HCT116 (cell line): ENCODE results near the gene ATL2. TPM values are rescaled to one million over a fixed set of nuclear protein-coding genes. Genes with fewer than 3 reads are reported as not detected.

Source experiments
- ATAC-seq: fragments of 200-7000 bp; cut with Tn5 transposase; 2 replicates; pipeline ENCODE4 v1.9.1; 2020; ENCODE audit warnings: mild to moderate bottlenecking, moderate library complexity
- Bru-seq: library from RNA; stranded (reverse); fragments of 400-500 nt; gene quantifications from one replicate; lab custom pipeline; 2021; lab: Mats Ljungman, UMichigan
- BruChase-seq, 2 experiments: library from RNA; stranded (reverse); fragments of 400-500 nt; gene quantifications; one replicate each; lab custom pipeline; 2021; lab: Mats Ljungman, UMichigan
- BruUV-seq: library from RNA; stranded (reverse); fragments of 400-500 nt; replicated peaks from 2 replicates; lab custom pipeline; 2021; lab: Mats Ljungman, UMichigan
- CTCF ChIA-PET: fragments of 300-600 bp; sonication (Branson Sonifier 250); formaldehyde crosslinking; loops from one replicate; lab custom pipeline; 2021; ENCODE audit warnings: antibody characterized with exemption; lab: Charles Lee
- POLR2A ChIA-PET: fragments of 300-600, 350-600 bp; sonication (Branson Sonifier 250); formaldehyde crosslinking; loops from one replicate; lab custom pipeline; 2021; ENCODE audit warnings: antibody characterized with exemption; lab: Charles Lee
- RAD21 ChIA-PET, 2 experiments: fragments of 300-600 bp; sonication (Branson Sonifier 250); formaldehyde crosslinking; loops; one replicate each; lab custom pipeline; 2023; ENCODE audit warnings: low total read pairs in 2 of 2; ENCODE audit not compliant: uncharacterized antibody in 2 of 2, unreplicated experiment in 2 of 2, low non-redundant PET in 1 of 2; lab: Charles Lee
- DNase-seq: peaks from one replicate; pipeline ENCODE4 v3.0.0-alpha.2; 2010; ENCODE audit warnings: low read depth, low spot score
- H2AFZ ChIP-seq: fragments of 200-600 bp; shearing (Covaris generic), sonication (generic); 2 replicates; pipeline ENCODE4 v1.6.1; 2017; ENCODE audit warnings: low read depth, mixed run types, mixed read lengths, antibody characterized with exemption, low read length; ENCODE audit not compliant: poor library complexity, severe bottlenecking
- H3K27ac ChIP-seq: 2 replicates; pipeline ENCODE4 v1.5.1; 2012; ENCODE audit warnings: low read depth, low read length
- H3K27me3 ChIP-seq: fragments of 200-600 bp; sonication (generic); 2 replicates; pipeline ENCODE4 v1.6.1; 2016; ENCODE audit warnings: mixed run types, low read length, mixed read lengths; ENCODE audit not compliant: insufficient read depth
- H3K36me3 ChIP-seq, 2 experiments: fragments of 200-500 bp in 1 of 2; fragments of 200-600 bp in 1 of 2; sonication (Bioruptor generic) in 1 of 2; sonication (generic) in 1 of 2; 2 replicates each; pipeline versions ENCODE4 v1.5.1 to v1.6.1; 2014 to 2016; ENCODE audit warnings: low read length in 2 of 2, inconsistent platforms in 1 of 2, mixed read lengths in 1 of 2, mixed run types in 1 of 2; ENCODE audit not compliant: insufficient read depth in 2 of 2, control insufficient read depth in 1 of 2
- H3K4me1 ChIP-seq, 2 experiments: fragments of 200-600 bp in 1 of 2; sonication (generic) in 1 of 2; 2 replicates each; pipeline versions ENCODE4 v1.5.1 to v1.6.1; 2012 to 2017; ENCODE audit warnings: low read length in 2 of 2, inconsistent platforms in 1 of 2, mild to moderate bottlenecking in 1 of 2, mixed read lengths in 1 of 2, mixed run types in 1 of 2, moderate library complexity in 1 of 2; ENCODE audit not compliant: insufficient read depth in 2 of 2, control insufficient read depth in 1 of 2
- H3K4me2 ChIP-seq: fragments of 200-600 bp; sonication (generic); 2 replicates; pipeline ENCODE4 v1.6.1; 2017; ENCODE audit warnings: mixed run types, low read length, mixed read lengths
- H3K4me3 ChIP-seq, 2 experiments: fragments of 200-600 bp in 1 of 2; sonication (generic) in 1 of 2; replicated peaks in 1 of 2; 2 replicates each; pipeline ENCODE4 v1.5.1; 2011 to 2016; ENCODE audit warnings: low read length in 2 of 2, control low read depth in 1 of 2, low read depth in 1 of 2, mild to moderate bottlenecking in 1 of 2, mixed read lengths in 1 of 2, mixed run types in 1 of 2
- H3K79me2 ChIP-seq: fragments of 200-600 bp; sonication (generic); 2 replicates; pipeline ENCODE4 v1.6.1; 2017; ENCODE audit warnings: mild to moderate bottlenecking, mixed run types, low read length, moderate library complexity, mixed read lengths; ENCODE audit not compliant: insufficient read depth
- H3K9ac ChIP-seq: fragments of 200-600 bp; sonication (generic); 2 replicates; pipeline ENCODE4 v1.6.1; 2016; ENCODE audit warnings: low read length, mixed read lengths
- H3K9me2 ChIP-seq: fragments of 200-600 bp; sonication (generic), shearing (Covaris generic); 2 replicates; pipeline ENCODE4 v1.6.1; 2017; ENCODE audit warnings: mixed run types, mild to moderate bottlenecking, moderate library complexity; ENCODE audit not compliant: insufficient read depth
- H3K9me3 ChIP-seq, 2 experiments: fragments of 200-500 bp in 1 of 2; fragments of 200-600 bp in 1 of 2; sonication (Bioruptor generic) in 1 of 2; sonication (generic) in 1 of 2; 2 replicates each; pipeline ENCODE4 v1.6.1; 2014 to 2017; ENCODE audit warnings: low read length in 2 of 2, mixed read lengths in 2 of 2, inconsistent platforms in 1 of 2, low read depth in 1 of 2, mild to moderate bottlenecking in 1 of 2, mixed run types in 1 of 2, moderate library complexity in 1 of 2; ENCODE audit not compliant: control insufficient read depth in 1 of 2, insufficient read depth in 1 of 2
- H4K20me1 ChIP-seq: fragments of 200-600 bp; sonication (generic), shearing (Covaris generic); 2 replicates; pipeline ENCODE4 v1.6.1; 2017; ENCODE audit warnings: mixed run types, mild to moderate bottlenecking, moderate library complexity; ENCODE audit not compliant: insufficient read depth
- CBX3 ChIP-seq: IDR thresholded peaks from 2 replicates; pipeline ENCODE4 v1.6.1; 2012; ENCODE audit warnings: low read depth
- CEBPB ChIP-seq: IDR thresholded peaks from 2 replicates; pipeline ENCODE4 v1.6.1; 2012; ENCODE audit warnings: low read depth
- CTCF ChIP-seq, 3 experiments: fragments of 200-600 bp in 1 of 3; sonication (generic) in 1 of 3; IDR thresholded peaks in 2 of 3; conservative IDR thresholded peaks in 1 of 3; 2 replicates each; pipeline ENCODE4 v1.5.1; 2012 to 2017; ENCODE audit warnings: low read depth in 2 of 3, low read length in 2 of 3, antibody characterized with exemption in 1 of 3, borderline replicate concordance in 1 of 3, control low read depth in 1 of 3, mild to moderate bottlenecking in 1 of 3, mixed read lengths in 1 of 3, mixed run types in 1 of 3, moderate library complexity in 1 of 3; ENCODE audit not compliant: insufficient read depth in 1 of 3
- EGR1 ChIP-seq: IDR thresholded peaks from 2 replicates; pipeline ENCODE4 v1.6.1; 2012; ENCODE audit warnings: low read depth
- FOSL1 ChIP-seq: IDR thresholded peaks from 2 replicates; pipeline ENCODE4 v1.6.1; 2012; ENCODE audit warnings: low read depth
- JUND ChIP-seq: IDR thresholded peaks from 2 replicates; pipeline ENCODE4 v1.6.1; 2012
- MAX ChIP-seq: IDR thresholded peaks from 2 replicates; pipeline ENCODE4 v1.6.1; 2012
- POLR2A ChIP-seq: IDR thresholded peaks from 2 replicates; pipeline ENCODE4 v1.7.0; 2011; ENCODE audit warnings: borderline replicate concordance; ENCODE audit not compliant: insufficient read depth, insufficient read length; ENCODE audit errors: extremely low read depth
- POLR2AphosphoS5 ChIP-seq: IDR thresholded peaks from 2 replicates; pipeline ENCODE4 v1.6.1; 2011; ENCODE audit warnings: mild to moderate bottlenecking, low read depth, low read length, moderate library complexity
- RAD21 ChIP-seq: IDR thresholded peaks from 2 replicates; pipeline ENCODE4 v1.6.1; 2012; ENCODE audit warnings: low read depth, mild to moderate bottlenecking
- REST ChIP-seq: IDR thresholded peaks from 2 replicates; pipeline ENCODE4 v1.6.1; 2012; ENCODE audit warnings: low read depth
- SP1 ChIP-seq: IDR thresholded peaks from 2 replicates; pipeline ENCODE4 v1.6.1; 2012; ENCODE audit warnings: low read depth
- YY1 ChIP-seq: IDR thresholded peaks from 2 replicates; pipeline ENCODE4 v1.6.1; 2011; ENCODE audit warnings: low read length, low read depth, moderate library complexity, mild to moderate bottlenecking; ENCODE audit not compliant: insufficient replicate concordance; ENCODE audit errors: extremely low read depth
- ZBTB33 ChIP-seq: IDR thresholded peaks from 2 replicates; pipeline ENCODE4 v1.6.1; 2011; ENCODE audit warnings: mild to moderate bottlenecking, low read length, moderate library complexity; ENCODE audit not compliant: insufficient replicate concordance; ENCODE audit errors: extremely low read depth
- ZFX ChIP-seq: fragments of 450-650 bp; IDR thresholded peaks from 2 replicates; pipeline ENCODE4 v1.6.1; 2017
- ZNF274 ChIP-seq: fragments of 200-500 bp; sonication (Bioruptor generic); IDR thresholded peaks from 2 replicates; pipeline ENCODE4 v1.6.1; 2014; ENCODE audit warnings: mild to moderate bottlenecking, low read depth, low read length, inconsistent platforms
- intact Hi-C: fragments of 100-400 bp; cut with micrococcal nuclease; formaldehyde crosslinking; loops from 2 replicates; pipeline ENCODE4 v1.10.0; 2022
- long read RNA-seq: library from polyadenylated mRNA; unstranded; transcript quantifications from one replicate; pipeline ENCODE4 v2.0.0, GENCODE V29; 2021; ENCODE audit not compliant: unreplicated experiment
- polyA plus RNA-seq: library from polyadenylated mRNA; unstranded; fragments of >200 nt; gene quantifications from 2 replicates; pipeline ENCODE4 v1.2.1, GENCODE V29; 2012; ENCODE audit warnings: missing spikeins
- total RNA-seq: library from RNA; stranded (reverse); gene quantifications from one replicate; pipeline ENCODE4 v1.2.1, GENCODE V29; 2021; ENCODE audit not compliant: unreplicated experiment

The ATL2 gene
- total RNA-seq = 80.7 TPM
- polyA plus RNA-seq = 44.3 and 49.1 TPM in 2 replicates
- Bru-seq, nascent RNA = percentile 93 among the genes with signal in this experiment
- BruChase-seq, experiment 1, labeled RNA remaining after a 6-hour chase = percentile 85 among the genes with signal in this experiment
- BruChase-seq, experiment 2, labeled RNA remaining after a 2-hour chase = percentile 93 among the genes with signal in this experiment
- long read RNA-seq, transcript ATL2-201 (13 exons, 2,868 nt) = major isoform, 31 of 77 reads
- long read RNA-seq, partial matches to known transcripts = 30 of 77 reads
- long read RNA-seq, other reads (novel, unspliced or antisense) = 13 of 77 reads

GRCh38 chr2:38377050-38377828, at the start of gene ATL2:
TSS of gene ATL2 (minus strand) at chr2:38377273. CDS start at chr2:38377260, 13 bp downstream.
- Histone ChIP-seq H3K4me1 (peaks cover 16 to 25% of the 10 kb centered on the region in 2 experiments), H3K9ac (peak within 1 kb of the TSS; percentile 95), H3K9me3 (no peaks in the 10 kb centered on the region), H3K27ac (peak within 1 kb of the TSS; percentile 94), H4K20me1 (peaks cover 31% of the 10 kb centered on the region; the same call in 1 of the 2 replicates), H3K79me2 (peaks cover 44% of the 10 kb centered on the region), H3K9me2 (no peaks in the 10 kb centered on the region), H3K4me2 (peak within 1 kb of the TSS; percentile 97), H3K36me3 (no peaks in the 10 kb centered on the region), H2AFZ (peak within 1 kb of the TSS; percentile 69), H3K27me3 (no peaks in the 10 kb centered on the region), H3K4me3 (peak within 1 kb of the TSS; percentile 85 to 91)
- intact Hi-C loops = loop anchor here (1.0 kb wide), 1 partner anchor 85 kb away; no protein-coding TSS in a partner anchor
- ATAC-seq (peak; percentile 82), DNase-seq (peak; percentile 87)
- ChIA-PET POLR2A (interaction anchor here (0.6 to 1.5 kb wide), 5 partner anchors 12 to 159 kb away, joined by 3 to 5 read pairs (median 3); no protein-coding TSS in a partner anchor), RAD21 (interaction anchor here (0.7 to 1.5 kb wide), 2 partner anchors 88 to 131 kb away, joined by 3 read pairs; no protein-coding TSS in a partner anchor), CTCF (interaction anchor here (0.9 to 1.6 kb wide), 4 partner anchors 16 to 131 kb away, joined by 4 to 5 read pairs (median 4); no protein-coding TSS in a partner anchor)
- no TSS peak for BruUV-seq
- TF ChIP-seq FOSL1 (peak; percentile 91), CTCF (IDR thresholded peaks at IDR 0.05 in 2 of 3, conservative IDR thresholded peaks at IDR 0.05 in 1 of 3; ENCODE audit: borderline replicate concordance in 1 of 3, insufficient read depth in 1 of 3, low read depth in 2 of 3, low read length in 2 of 3) (no peak), POLR2AphosphoS5 (peak; percentile 94), REST (no peak), CBX3 (peak; percentile 58; the same call in 1 of the 2 replicates), YY1 (peak; percentile 97), ZBTB33 (peak; percentile 71), POLR2A (peak; percentile 85), EGR1 (peak; percentile 74), ZFX (no peak), MAX (peak; percentile 51; the same call in 1 of the 2 replicates), RAD21 (no peak), ZNF274 (no peak), CEBPB (no peak), JUND (no peak; the same call in 1 of the 2 replicates), SP1 (peak; percentile 90)
